HuH-7.5 (cell line): Measurements from ENCODE around the gene CELSR1.

Source experiments
- DNase-seq: peaks from one replicate; pipeline ENCODE4 v3.0.0; 2011; ENCODE audit warnings: low spot score

The CELSR1 gene

GRCh38 chr22:46374663-46375474, 162.6 kb downstream of the CELSR1 start:
- no peak for DNase-seq

GRCh38 chr22:46373921-46374662, 163.3 kb downstream of the CELSR1 start:
- no peak for DNase-seq

GRCh38 chr22:46373159-46373558, 164.3 kb downstream of the CELSR1 start:
- no peak for DNase-seq

- no peak for DNase-seq
Measured at GRCh38 chr22:46372686-46373085, 164.7 kb downstream of the CELSR1 start.

GRCh38 chr22:46371623-46372226, 165.7 kb downstream of the CELSR1 start:
- no peak for DNase-seq

- DNase-seq = no peak
Measured at GRCh38 chr22:46370584-46371291, 166.7 kb downstream of the CELSR1 start.

GRCh38 chr22:46369716-46370583, 167.5 kb downstream of the CELSR1 start:
- no peak for DNase-seq

GRCh38 chr22:46368871-46369715, 168.3 kb downstream of the CELSR1 start:
- no peak for DNase-seq

- no peak for DNase-seq
Measured at GRCh38 chr22:46368422-46368821, 169.0 kb downstream of the CELSR1 start.

GRCh38 chr22:46367707-46368191, 169.7 kb downstream of the CELSR1 start:
- peak; percentile 95 for DNase-seq

- no peak for DNase-seq
Measured at GRCh38 chr22:46366801-46367706, 170.4 kb downstream of the CELSR1 start.

GRCh38 chr22:46366327-46366731, 171.1 kb downstream of the CELSR1 start:
- DNase-seq = no peak

- DNase-seq = no peak
Measured at GRCh38 chr22:46365166-46365624, 172.2 kb downstream of the CELSR1 start.

- no peak for DNase-seq
Measured at GRCh38 chr22:46364341-46365165, 172.9 kb downstream of the CELSR1 start.

GRCh38 chr22:46363611-46364321, 173.7 kb downstream of the CELSR1 start:
- no peak for DNase-seq

GRCh38 chr22:46362934-46363515, 174.4 kb downstream of the CELSR1 start:
- DNase-seq = no peak
